Testis (tissue), 3 donors: ENCODE results near the gene DOCK9. TPM values are rescaled to one million over a fixed set of nuclear protein-coding genes. Genes with fewer than 3 reads are reported as not detected.

Experiments used
- DNase-seq: peaks from one replicate; pipeline ENCODE4 v3.0.0-alpha.2; 2019
- H3K27ac ChIP-seq, 2 donors: fragments of 200-600 bp; sonication (generic); one replicate each; pipeline ENCODE4 v1.5.1; 2019
- H3K27me3 ChIP-seq: fragments of 200-600 bp; sonication (generic); one replicate; pipeline ENCODE4 v1.5.1; 2019
- H3K36me3 ChIP-seq: fragments of 200-600 bp; sonication (generic); one replicate; pipeline ENCODE4 v1.5.1; 2017; ENCODE audit warnings: low read depth; ENCODE audit errors: missing control alignments
- H3K4me1 ChIP-seq: fragments of 200-600 bp; sonication (generic); one replicate; pipeline ENCODE4 v1.5.1; 2019
- H3K4me3 ChIP-seq, 2 donors: fragments of 200-600 bp; sonication (generic); one replicate each; pipeline ENCODE4 v1.5.1; 2017 to 2019
- H3K9me3 ChIP-seq: fragments of 200-600 bp; sonication (generic); one replicate; pipeline ENCODE4 v1.5.1; 2017
- POLR2A ChIP-seq: fragments of 450-650 bp; IDR thresholded peaks from one replicate; pipeline ENCODE4 v1.6.1; 2017; ENCODE audit warnings: antibody characterized with exemption, mild to moderate bottlenecking, moderate library complexity
- WGBS, 2 donors: methylation state at CpG; one replicate each; pipeline ENCODE4 v1.1.5; 2018; 5-methylcytosine and 5-hydroxymethylcytosine counted together
- intact Hi-C: fragments of 100-400 bp; cut with DNase I; formaldehyde crosslinking; loops from one replicate; pipeline ENCODE4 v1.15.1; 2023; ENCODE audit warnings: low total_unique reads
- polyA plus RNA-seq: library from polyadenylated mRNA; stranded (reverse); fragments of 350-450 nt; fragmentation: Illumina TruSeq; extraction: RNeasy Lipid Tissue Mini Kit (QIAGEN cat#74804); gene quantifications from one replicate; pipeline ENCODE4 v1.2.3, GENCODE V29; 2014; ENCODE audit warnings: low read depth, low replicate concordance; ENCODE audit not compliant: insufficient read depth
- total RNA-seq, 2 donors: library from RNA; depleted of rRNA; stranded (reverse); fragments of >200 nt; gene quantifications; one replicate each; pipeline ENCODE4 v1.2.3, GENCODE V29; 2016
- TF ChIP-seq, protein P1 (sequence below), 3 experiments: fragments of 450-650 bp in 2 of 3; fragments of 200-600 bp in 1 of 3; sonication (generic) in 1 of 3; IDR thresholded peaks; one replicate each; pipeline ENCODE4 v1.5.1; 2016 to 2019; ENCODE audit warnings: antibody characterized with exemption in 3 of 3, mild to moderate bottlenecking in 2 of 3, moderate library complexity in 1 of 3

The DOCK9 gene
- total and polyA plus RNA-seq, 3 donors from 2014 or later, result 48.0 to 74.9 (median 63.4) TPM

DNA sequence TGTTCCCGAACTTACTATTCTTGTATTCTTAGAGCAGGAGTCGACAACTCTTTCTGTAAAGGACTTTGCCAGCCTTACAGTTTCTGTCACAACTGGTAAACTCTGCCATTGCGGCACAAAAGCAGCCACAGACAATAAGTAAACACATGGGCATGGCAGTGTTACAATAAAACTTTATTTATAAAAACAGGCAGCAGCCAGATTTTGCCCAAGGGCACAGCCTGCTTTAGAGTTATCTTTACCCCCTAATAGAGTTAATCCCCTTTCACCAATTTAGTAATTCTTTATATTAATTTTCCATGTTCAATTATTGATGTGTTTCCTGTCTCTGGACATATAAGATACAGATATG, 19.4 kb downstream of the DOCK9 start:
- Histone ChIP-seq H3K27me3 (no peaks in the 10 kb centered on the region), H3K4me3 (no peak overlapping the region), H3K36me3 (no peaks in the 10 kb centered on the region), H3K4me1 (peaks cover 13% of the 10 kb centered on the region), H3K27ac (no peak overlapping the region), H3K9me3 (no peaks in the 10 kb centered on the region)
- DNase-seq, result no peak
- no peak for TF ChIP-seq POLR2A
- TF ChIP-seq, protein P1, sequence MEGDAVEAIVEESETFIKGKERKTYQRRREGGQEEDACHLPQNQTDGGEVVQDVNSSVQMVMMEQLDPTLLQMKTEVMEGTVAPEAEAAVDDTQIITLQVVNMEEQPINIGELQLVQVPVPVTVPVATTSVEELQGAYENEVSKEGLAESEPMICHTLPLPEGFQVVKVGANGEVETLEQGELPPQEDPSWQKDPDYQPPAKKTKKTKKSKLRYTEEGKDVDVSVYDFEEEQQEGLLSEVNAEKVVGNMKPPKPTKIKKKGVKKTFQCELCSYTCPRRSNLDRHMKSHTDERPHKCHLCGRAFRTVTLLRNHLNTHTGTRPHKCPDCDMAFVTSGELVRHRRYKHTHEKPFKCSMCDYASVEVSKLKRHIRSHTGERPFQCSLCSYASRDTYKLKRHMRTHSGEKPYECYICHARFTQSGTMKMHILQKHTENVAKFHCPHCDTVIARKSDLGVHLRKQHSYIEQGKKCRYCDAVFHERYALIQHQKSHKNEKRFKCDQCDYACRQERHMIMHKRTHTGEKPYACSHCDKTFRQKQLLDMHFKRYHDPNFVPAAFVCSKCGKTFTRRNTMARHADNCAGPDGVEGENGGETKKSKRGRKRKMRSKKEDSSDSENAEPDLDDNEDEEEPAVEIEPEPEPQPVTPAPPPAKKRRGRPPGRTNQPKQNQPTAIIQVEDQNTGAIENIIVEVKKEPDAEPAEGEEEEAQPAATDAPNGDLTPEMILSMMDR (IDR thresholded peaks at IDR 0.05), result no peak
- WGBS, 2 donors, result 95 to 97% methylated on average over 3 of the region's 3 CpGs
- intact Hi-C loops, result no loop called here

DNA sequence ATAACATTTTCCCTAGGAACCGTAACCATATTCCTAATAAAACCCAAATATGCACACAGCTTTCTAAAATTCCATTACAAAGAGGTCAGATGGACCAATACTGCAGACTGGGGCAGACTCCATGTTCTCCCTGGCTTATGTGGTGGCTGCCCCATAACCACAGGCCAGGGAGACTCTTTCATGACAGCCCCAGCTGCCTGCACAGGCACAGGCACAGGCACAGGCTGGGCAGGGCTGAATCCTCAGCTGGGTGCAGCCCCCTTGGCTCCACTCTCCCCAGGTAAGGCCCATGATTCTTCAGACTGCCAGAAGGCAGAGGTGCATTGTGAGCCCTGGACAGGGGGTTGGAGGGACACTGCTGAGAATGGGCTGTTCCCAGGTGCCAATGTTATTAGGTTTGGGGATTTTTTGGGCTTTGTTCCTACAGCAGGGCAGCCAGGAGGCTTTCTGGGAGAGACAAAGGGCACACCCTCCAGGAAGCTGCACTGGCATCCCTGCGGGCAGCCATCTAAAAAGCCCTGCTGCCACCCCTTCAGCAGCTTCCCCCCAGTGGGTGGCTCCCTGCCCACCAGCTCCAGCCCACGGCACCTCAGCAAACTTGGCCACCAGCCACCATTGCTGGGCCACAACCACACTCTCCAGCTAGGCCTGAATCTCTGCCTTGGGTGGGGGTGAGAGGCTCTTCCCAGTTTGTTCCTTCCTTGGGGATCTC, 20.0 kb downstream of the DOCK9 start:
- DNase-seq, result no peak
- intact Hi-C loops, result no loop called here
- 67 to 86% methylated on average over 3 of the region's 3 CpGs for WGBS, 2 donors
- Histone ChIP-seq H3K27ac (no peak overlapping the region), H3K27me3 (no peaks in the 10 kb centered on the region), H3K9me3 (no peaks in the 10 kb centered on the region), H3K36me3 (no peaks in the 10 kb centered on the region), H3K4me1 (peaks cover 13% of the 10 kb centered on the region), H3K4me3 (no peak overlapping the region)
- TF ChIP-seq, protein P1 (IDR thresholded peaks at IDR 0.05), result no peak
- no peak for TF ChIP-seq POLR2A

DNA sequence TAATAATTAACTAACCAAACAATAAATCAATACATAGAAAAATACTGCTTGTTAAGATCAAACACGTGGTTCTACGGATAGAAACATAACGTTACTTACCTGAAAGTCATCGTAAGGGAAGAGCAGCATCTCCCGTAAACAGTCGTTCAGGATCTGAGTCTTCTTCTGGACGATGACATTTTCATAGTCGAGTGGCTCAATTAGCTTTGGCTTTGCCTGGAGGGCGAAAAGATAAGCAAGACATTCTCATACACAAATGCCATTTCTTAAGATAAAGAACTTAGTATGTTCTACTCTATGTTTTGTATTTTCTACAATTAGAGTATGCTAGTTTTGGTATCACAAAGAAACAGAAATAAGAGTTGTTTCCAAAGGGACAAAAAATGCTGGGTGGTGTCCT, 22.5 kb downstream of the DOCK9 start:
- no peaks in the 10 kb centered on the region for H3K9me3 ChIP-seq
- no peak for DNase-seq
- no peak overlapping the region for H3K4me3 ChIP-seq
- no peaks in the 10 kb centered on the region for H3K36me3 ChIP-seq
- no peak overlapping the region for H3K27ac ChIP-seq
- intact Hi-C loops, result no loop called here
- peaks cover 4% of the 10 kb centered on the region for H3K4me1 ChIP-seq
- no peak for TF ChIP-seq POLR2A
- TF ChIP-seq, protein P1 (IDR thresholded peaks at IDR 0.05), result no peak
- WGBS, 2 donors, result 92 to 95% methylated on average over 9 of the region's 9 CpGs
- H3K27me3 ChIP-seq, result no peaks in the 10 kb centered on the region

DNA sequence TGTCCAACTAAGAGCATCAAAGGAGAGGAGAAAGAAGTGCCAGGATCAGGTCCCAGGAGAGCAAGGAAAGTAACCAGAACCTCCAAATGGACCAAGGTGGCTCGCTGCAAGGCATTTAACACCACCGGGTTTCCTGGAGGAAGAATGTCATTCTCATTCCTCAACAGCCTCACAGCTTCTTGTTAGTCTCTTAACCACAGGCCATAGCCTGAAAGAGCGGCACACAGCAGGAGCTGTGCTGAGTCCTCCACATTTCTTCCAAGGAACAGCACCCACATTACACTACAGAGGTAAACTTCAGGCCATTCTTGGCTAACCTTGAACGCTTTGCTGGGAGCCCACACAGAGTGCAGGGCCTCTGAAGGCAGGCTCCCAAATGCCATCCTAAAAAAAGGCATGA, 23.6 kb downstream of the DOCK9 start:
- H3K27me3 ChIP-seq, result no peaks in the 10 kb centered on the region
- H3K9me3 ChIP-seq, result no peaks in the 10 kb centered on the region
- intact Hi-C loops, result no loop called here
- no peak overlapping the region for H3K27ac ChIP-seq
- no peaks in the 10 kb centered on the region for H3K36me3 ChIP-seq
- H3K4me1 ChIP-seq, result no peaks in the 10 kb centered on the region
- TF ChIP-seq, protein P1 (IDR thresholded peaks at IDR 0.05), result no peak
- no peak overlapping the region for H3K4me3 ChIP-seq
- no peak for DNase-seq
- 95% methylated on average over 4 of the region's 4 CpGs for WGBS, 2 donors

DNA sequence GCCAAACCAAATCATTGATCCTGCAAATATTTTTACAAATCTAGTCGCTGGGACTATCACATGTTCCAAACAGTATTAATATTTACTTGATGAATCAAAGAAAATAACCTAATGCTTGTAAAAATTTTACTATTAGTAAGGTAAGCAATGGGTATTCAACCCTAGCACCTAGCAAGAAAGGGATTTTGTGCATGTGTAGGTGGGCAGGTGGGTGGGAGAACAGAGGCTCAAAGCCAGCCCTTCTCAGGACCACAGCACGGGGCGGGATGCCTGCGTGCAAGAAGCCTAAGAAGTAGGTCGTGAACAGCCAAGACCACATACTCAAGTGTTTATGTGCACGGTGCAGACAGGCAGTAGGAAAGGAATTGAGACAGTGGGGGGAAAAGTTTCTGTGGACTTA, 26.6 kb downstream of the DOCK9 start:
- Histone ChIP-seq H3K27me3 (no peaks in the 10 kb centered on the region), H3K27ac (no peak overlapping the region), H3K9me3 (no peaks in the 10 kb centered on the region), H3K4me3 (no peak overlapping the region), H3K36me3 (no peaks in the 10 kb centered on the region), H3K4me1 (no peaks in the 10 kb centered on the region)
- no peak for TF ChIP-seq POLR2A
- TF ChIP-seq, protein P1 (IDR thresholded peaks at IDR 0.05), result no peak
- 92 to 93% methylated on average over 6 of the region's 6 CpGs for WGBS, 2 donors
- no peak for DNase-seq
- intact Hi-C loops, result no loop called here
